Mucosa of descending colon (tissue), 3 donors: ENCODE measurements around the gene SH2D7. TPM values are rescaled to one million over a fixed set of nuclear protein-coding genes. Genes with fewer than 3 reads are reported as not detected.

Experiments used
- ATAC-seq: fragments of 200-7000 bp; cut with Tn5 transposase; one replicate; pipeline ENCODE4 v1.9.1; 2020; ENCODE audit warnings: mild to moderate bottlenecking, moderate library complexity
- DNase-seq, 3 donors: peaks; one replicate each; pipeline ENCODE4 v3.0.0-alpha.2; 2020
- H3K36me3 ChIP-seq: fragments of 200-600 bp; one replicate; pipeline ENCODE4 v1.8.0; 2021; ENCODE audit warnings: low read depth, mild to moderate bottlenecking
- H3K4me1 ChIP-seq: fragments of 200-600 bp; one replicate; pipeline ENCODE4 v1.8.0; 2021; ENCODE audit warnings: low read depth, mild to moderate bottlenecking
- H3K4me3 ChIP-seq: fragments of 200-600 bp; one replicate; pipeline ENCODE4 v1.8.0; 2021; ENCODE audit warnings: mild to moderate bottlenecking
- H3K9me3 ChIP-seq: fragments of 200-600 bp; one replicate; pipeline ENCODE4 v1.8.0; 2021; ENCODE audit warnings: mild to moderate bottlenecking
- CTCF ChIP-seq: fragments of 200-600 bp; IDR thresholded peaks from one replicate; pipeline ENCODE4 v1.8.0; 2022; ENCODE audit warnings: antibody characterized with exemption, mild to moderate bottlenecking
- intact Hi-C, 2 donors: fragments of 100-400 bp; cut with DNase I in 1 of 2; cut with micrococcal nuclease in 1 of 2; formaldehyde crosslinking; loops; one replicate each; pipeline versions ENCODE4 v1.11.0 to v1.11.1; 2022; cut with DNase I, micrococcal nuclease
- total RNA-seq, 3 donors: library from RNA; stranded (reverse); fragmentation: NEBNext Ultra II Directional in 2 of 3; extraction: Animal tissue kit (Norgen Biotek cat#: 25700) in 2 of 3; gene quantifications; one replicate each; pipeline versions ENCODE4 v1.2.1 to v1.2.4, GENCODE V29; 2021 to 2023
- donor health status: DM: no; HTN: no; CAD: no; lungs with moderate emphysema.
- donor health status: DM: no; HTN: no; CAD: no.
- donor health status: DM: no; HTN: yes; CAD: no.

The SH2D7 gene
- total RNA-seq, 3 donors from 2014 or later, result 1.9 to 2.8 (median 2.2) TPM

- no peak for TF ChIP-seq CTCF
- Histone ChIP-seq H3K9me3 (no peaks in the 10 kb centered on the region), H3K4me1 (peaks cover 35% of the 10 kb centered on the region), H3K36me3 (no peaks in the 10 kb centered on the region), H3K4me3 (no peak overlapping the region)
- ATAC-seq, result peak; percentile 41
- intact Hi-C loops, result no loop called here
- DNase-seq, result peak in 1 of 3 donors; percentile 30
These were observed 4.2 kb upstream of the SH2D7 start for GRCh38 chr15:78087951-78088772.

GRCh38 chr15:78088773-78089080 lies 3.6 kb upstream of the SH2D7 start:
- intact Hi-C loops, result no loop called here
- Histone ChIP-seq H3K4me3 (no peak overlapping the region), H3K9me3 (no peaks in the 10 kb centered on the region), H3K4me1 (peaks cover 31% of the 10 kb centered on the region), H3K36me3 (no peaks in the 10 kb centered on the region)
- peak; percentile 74 for ATAC-seq
- no peak for TF ChIP-seq CTCF
- peak; percentile 82 to 88 (median 84) for DNase-seq

GRCh38 chr15:78090422-78091063 lies 1.8 kb upstream of the SH2D7 start:
- H3K4me3 ChIP-seq, result no peak overlapping the region
- H3K9me3 ChIP-seq, result no peaks in the 10 kb centered on the region
- intact Hi-C loops, result no loop called here
- H3K4me1 ChIP-seq, result peaks cover 21% of the 10 kb centered on the region
- no peak for ATAC-seq
- DNase-seq, result no peak
- no peaks in the 10 kb centered on the region for H3K36me3 ChIP-seq
- TF ChIP-seq CTCF, result no peak

- peaks cover 16% of the 10 kb centered on the region for H3K4me1 ChIP-seq
- no peaks in the 10 kb centered on the region for H3K9me3 ChIP-seq
- no peaks in the 10 kb centered on the region for H3K36me3 ChIP-seq
- intact Hi-C loops, result no loop called here
- TF ChIP-seq CTCF, result no peak
- no peak overlapping the region for H3K4me3 ChIP-seq
- DNase-seq, result no peak
- ATAC-seq, result peak; percentile 13
These were observed 1.1 kb downstream of the SH2D7 start for GRCh38 chr15:78093242-78094020.

GRCh38 chr15:78097667-78098066 lies 5.3 kb downstream of the SH2D7 start:
- Histone ChIP-seq H3K4me3 (no peak overlapping the region), H3K36me3 (no peaks in the 10 kb centered on the region), H3K4me1 (peaks cover 3% of the 10 kb centered on the region), H3K9me3 (no peaks in the 10 kb centered on the region)
- DNase-seq, result no peak
- intact Hi-C loops, result no loop called here
- ATAC-seq, result no peak
- TF ChIP-seq CTCF, result no peak
